B cell (primary cell): ENCODE measurements around the gene RIN2. TPM values are rescaled to one million over a fixed set of nuclear protein-coding genes. Genes with fewer than 3 reads are reported as not detected.

Source experiments
- ATAC-seq: fragments of 200-7000 bp; cut with Tn5 transposase; one replicate; pipeline ENCODE4 v1.10.0; 2021; ENCODE audit warnings: low read depth, mild to moderate bottlenecking, moderate number of reproducible peaks, moderate library complexity
- CTCF ChIA-PET: fragments of 350-600 bp; sonication (Branson Sonifier 250); formaldehyde crosslinking; loops from one replicate; lab custom pipeline; 2021; ENCODE audit warnings: antibody characterized with exemption, inconsistent platforms; lab: Charles Lee
- POLR2A ChIA-PET: fragments of 350-600 bp; sonication (Branson Sonifier 250); formaldehyde crosslinking; loops from one replicate; lab custom pipeline; 2021; ENCODE audit warnings: antibody characterized with exemption; lab: Charles Lee
- DNase-seq: peaks from one replicate; pipeline ENCODE4 v3.0.0; 2013
- H2AFZ ChIP-seq: 2 replicates; pipeline ENCODE4 v1.6.1; 2012; ENCODE audit warnings: mild to moderate bottlenecking, low read depth, low read length; ENCODE audit not compliant: insufficient read depth, poor library complexity, severe bottlenecking
- H3K27ac ChIP-seq, 2 donors: 1 replicate in 1 of 2; 2 replicates in 1 of 2; pipeline ENCODE4 v1.5.1; 2012 to 2013; ENCODE audit warnings: low read length in 2 of 2, mild to moderate bottlenecking in 2 of 2, moderate library complexity in 1 of 2
- H3K27me3 ChIP-seq, 4 experiments: fragments of 200-600 bp in 1 of 4; sonication (generic) in 1 of 4; replicated peaks in 1 of 4; 1 replicate in 2 of 4; 2 replicates in 2 of 4; pipeline versions ENCODE4 v1.6.1 to v1.7.0; 2013 to 2016; ENCODE audit warnings: low read length in 3 of 4, mild to moderate bottlenecking in 2 of 4, mixed read lengths in 1 of 4, moderate library complexity in 1 of 4; ENCODE audit not compliant: insufficient read depth in 4 of 4, control insufficient read depth in 3 of 4; ENCODE audit errors: control extremely low read depth in 1 of 4
- H3K36me3 ChIP-seq, 2 experiments: replicated peaks in 1 of 2; 1 replicate in 1 of 2; 2 replicates in 1 of 2; pipeline versions ENCODE4 v1.6.1 to v1.7.1; 2013; ENCODE audit warnings: low read length in 1 of 2; ENCODE audit not compliant: insufficient read depth in 2 of 2, control insufficient read depth in 1 of 2; ENCODE audit errors: control extremely low read depth in 1 of 2, extremely low read depth in 1 of 2
- H3K4me1 ChIP-seq, 2 donors: fragments of 200-600 bp in 1 of 2; sonication (generic) in 1 of 2; 1 replicate in 1 of 2; 2 replicates in 1 of 2; pipeline versions ENCODE4 v1.5.1 to v1.6.1; 2013 to 2017; ENCODE audit warnings: low read length in 2 of 2; ENCODE audit not compliant: control insufficient read depth in 2 of 2, insufficient read depth in 2 of 2
- H3K4me2 ChIP-seq: replicated peaks from 2 replicates; pipeline ENCODE3; 2012; ENCODE audit warnings: mild to moderate bottlenecking, low read depth, low read length; ENCODE audit not compliant: poor library complexity, severe bottlenecking
- H3K4me3 ChIP-seq, 5 experiments: fragments of 200-600 bp in 1 of 5; sonication (generic) in 1 of 5; 1 replicate in 3 of 5; 2 replicates in 2 of 5; pipeline versions ENCODE4 v1.5.1 to v1.7.0; 2011 to 2016; ENCODE audit warnings: low read length in 4 of 5, mild to moderate bottlenecking in 4 of 5, low read depth in 2 of 5, control low read depth in 1 of 5, moderate library complexity in 1 of 5; ENCODE audit not compliant: insufficient read depth in 1 of 5; ENCODE audit errors: control extremely low read depth in 1 of 5, extremely low read depth in 1 of 5
- H3K79me2 ChIP-seq: fragments of 200-600 bp; sonication (generic); one replicate; pipeline ENCODE4 v1.6.0; 2016; ENCODE audit warnings: low read length; ENCODE audit not compliant: control insufficient read depth, insufficient read depth
- H3K9ac ChIP-seq: fragments of 200-600 bp; sonication (generic); 2 replicates; pipeline ENCODE4 v1.6.1; 2017; ENCODE audit warnings: mild to moderate bottlenecking, low read length, moderate library complexity
- H3K9me3 ChIP-seq, 3 donors: one replicate each; pipeline versions ENCODE4 v1.6.1 to v1.7.1; 2013; ENCODE audit warnings: low read length in 2 of 3; ENCODE audit not compliant: control insufficient read depth in 2 of 3, insufficient read depth in 1 of 3; ENCODE audit errors: control extremely low read depth in 1 of 3
- H4K20me1 ChIP-seq: 2 replicates; pipeline ENCODE4 v1.6.0; 2012; ENCODE audit warnings: mild to moderate bottlenecking, low read length; ENCODE audit not compliant: insufficient read depth, control insufficient read depth, poor library complexity, severe bottlenecking
- H3K27ac Mint-ChIP-seq: one replicate; pipeline ENCODE4 v1.8.0; 2021; ENCODE audit warnings: mixed read lengths
- H3K27me3 Mint-ChIP-seq: one replicate; pipeline ENCODE4 v1.8.0; 2021; ENCODE audit warnings: mixed read lengths
- H3K4me1 Mint-ChIP-seq: one replicate; pipeline ENCODE4 v1.8.0; 2021; ENCODE audit warnings: mixed read lengths
- H3K4me3 Mint-ChIP-seq: one replicate; pipeline ENCODE4 v1.8.0; 2021; ENCODE audit warnings: mixed read lengths
- H3K9me3 Mint-ChIP-seq: one replicate; pipeline ENCODE4 v1.8.0; 2022; ENCODE audit warnings: mixed read lengths; ENCODE audit not compliant: insufficient read depth
- CTCF ChIP-seq: fragments of 200-600 bp; IDR thresholded peaks from one replicate; pipeline ENCODE4 v1.8.0; 2022; ENCODE audit warnings: antibody characterized with exemption, mild to moderate bottlenecking
- EZH2 ChIP-seq: IDR thresholded peaks from 2 replicates; pipeline ENCODE4 v1.6.1; 2012; ENCODE audit warnings: borderline replicate concordance, low read depth, mild to moderate bottlenecking, moderate library complexity, low read length; ENCODE audit not compliant: insufficient read depth, poor library complexity, severe bottlenecking
- WGBS: methylation state at CpG from one replicate; pipeline ENCODE4 v1.1.5; 2013; ENCODE audit warnings: missing lambda C conversion rate; ENCODE audit not compliant: insufficient coverage; 5-methylcytosine and 5-hydroxymethylcytosine counted together
- intact Hi-C: fragments of 100-400 bp; cut with micrococcal nuclease; formaldehyde crosslinking; loops from one replicate; pipeline ENCODE4 v1.10.0; 2022
- polyA plus RNA-seq: library from polyadenylated mRNA; depleted of rRNA; stranded (reverse); fragments of >200 nt; gene quantifications from 2 replicates; pipeline ENCODE4 v1.2.3, GENCODE V29; 2012
- total RNA-seq, 2 donors: library from RNA; stranded (reverse); fragments of 120-200 nt in 1 of 2; gene quantifications; 1 replicate in 1 of 2; 2 replicates in 1 of 2; pipeline versions ENCODE4 v1.2.3 to v1.2.4, GENCODE V29; 2013 to 2022

RIN2 gene
- total and polyA plus RNA-seq, 2 donors (not counting 1 experiment from before 2014, with no cell fraction given): 0.15 to 0.32 TPM

- POLR2A ChIA-PET: interaction anchor here (1.1 kb wide), 1 partner anchor 57 kb away, joined by 4 read pairs; no protein-coding TSS in a partner anchor
Measured at GRCh38 chr20:19758501-19759331, 658 bp downstream of the RIN2 start.

More at GRCh38 chr20:19758501-19759331, 658 bp downstream of the RIN2 start:
- CTCF ChIA-PET: no interaction called here
- Histone ChIP-seq H3K79me2 (no peaks in the 10 kb centered on the region), H3K4me3 (peak overlapping the region in 4 of 5 experiments; percentile 54 to 65 (median 63)), H2AFZ (peak overlapping the region; percentile 80), H3K4me2 (peak overlapping the region; percentile 99), H3K9ac (peak overlapping the region; percentile 67), H3K4me1 (peaks cover 24 to 26% of the 10 kb centered on the region in 2 donors), H4K20me1 (no peaks in the 10 kb centered on the region), H3K27ac (no peak overlapping the region), H3K9me3 (peaks cover 0 to 7% (median 0%) of the 10 kb centered on the region in 3 donors), H3K27me3 (peaks cover 0 to 34% (median 15%) of the 10 kb centered on the region in 4 experiments), H3K36me3 (no peaks in the 10 kb centered on the region)
- DNase-seq (peak; percentile 37), ATAC-seq (peak; percentile 29)
- TF ChIP-seq EZH2 (no peak), CTCF (no peak)
- no peaks in the 10 kb centered on the region for H3K9me3 Mint-ChIP-seq
- no peak overlapping the region for H3K27ac Mint-ChIP-seq
- intact Hi-C loops: loop anchor here (5.0 kb wide), 1 partner anchor 51 kb away; no protein-coding TSS in a partner anchor
- 1% methylated on average over 54 of the region's 54 CpGs for WGBS
- H3K27me3 Mint-ChIP-seq: peaks cover 40% of the 10 kb centered on the region
- H3K4me3 Mint-ChIP-seq: peak overlapping the region; percentile 89
- peaks cover 19% of the 10 kb centered on the region for H3K4me1 Mint-ChIP-seq
